GM18517 (cell line): Measurements from ENCODE around the gene TUBB3.
"Not testable (repeated sequence)": the region's sequence is repeated elsewhere in the genome, so short reads cannot be mapped to it uniquely, and the experiment has no call there.

Experiments
- ATAC-seq: cut with Tn5 transposase; IDR thresholded peaks from one replicate; pipeline ENCODE4 v1.9.1; 2021; ENCODE audit warnings: mild to moderate bottlenecking, moderate library complexity; ENCODE audit not compliant: unreplicated experiment

Gene TUBB3

DNA sequence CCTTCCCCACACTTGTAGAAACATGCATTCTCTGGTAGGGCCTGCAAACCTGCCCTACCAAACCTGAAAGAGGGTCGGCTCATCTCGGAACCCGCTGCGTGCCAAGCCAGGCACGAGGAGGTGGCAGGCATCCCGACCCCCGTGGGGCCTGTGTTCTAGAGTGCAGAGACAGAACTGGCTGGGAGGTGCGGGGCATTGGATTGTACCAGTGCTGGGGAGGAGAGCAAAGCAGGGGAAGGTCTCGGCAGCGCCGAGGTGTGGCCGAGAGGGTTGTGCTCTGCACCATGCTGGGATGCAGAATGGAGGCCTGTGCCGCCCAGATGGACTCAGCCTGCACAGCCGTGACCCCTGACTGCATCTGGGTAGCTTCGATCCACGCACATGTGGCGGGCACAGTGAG is 22.3 kb upstream of the TUBB3 start:
- no peak for ATAC-seq

DNA sequence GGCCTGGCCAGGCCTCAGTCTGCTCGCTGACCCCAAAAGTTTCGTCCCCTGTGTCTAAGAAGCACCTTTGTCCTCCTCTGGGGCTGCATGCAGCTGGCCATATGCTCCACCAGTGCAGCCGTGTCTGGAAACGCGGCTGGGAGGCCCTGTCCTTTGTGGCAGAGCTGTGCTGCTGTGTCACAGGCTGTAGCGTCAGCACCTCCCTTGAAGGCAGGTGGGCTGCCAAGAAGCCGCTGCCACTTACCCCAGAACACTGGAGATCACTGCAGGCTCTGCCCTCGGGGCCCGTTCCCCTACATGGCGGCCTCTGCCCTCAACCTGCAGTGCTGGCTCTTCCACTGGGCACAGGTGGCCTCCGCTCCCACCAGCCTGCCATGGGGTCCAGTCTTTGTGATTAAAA is 20.2 kb upstream of the TUBB3 start:
- ATAC-seq = no peak

DNA sequence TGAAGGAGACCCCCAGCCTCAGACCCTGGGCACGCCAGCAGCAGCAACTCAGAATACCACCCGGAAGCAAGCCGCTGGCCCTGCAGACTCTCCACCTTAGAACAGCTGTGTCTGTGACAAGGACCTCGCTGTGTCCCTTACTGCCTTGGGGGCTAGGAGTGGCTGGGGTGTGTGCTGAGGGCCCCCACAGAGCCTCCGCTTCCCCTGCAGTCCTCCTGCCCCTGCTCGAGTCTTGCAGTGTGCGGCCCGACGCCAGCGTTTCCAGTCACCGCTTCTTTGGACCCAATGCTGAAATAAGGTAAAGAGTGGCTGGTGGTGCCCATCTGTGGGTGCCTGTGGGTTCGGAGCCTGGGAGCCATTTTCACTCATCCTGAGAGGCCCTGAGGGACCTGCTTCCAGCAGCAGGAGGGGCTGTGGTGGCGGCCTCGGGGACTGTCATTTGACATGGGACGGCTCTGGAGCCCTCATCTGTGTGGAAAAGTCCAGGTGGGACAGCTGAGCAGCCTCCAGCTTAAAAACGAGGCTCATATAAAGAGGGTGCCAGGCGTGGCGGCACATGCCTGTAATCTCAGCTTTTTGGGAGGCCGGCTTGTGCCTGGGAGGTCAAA is 19.1 kb upstream of the TUBB3 start:
- no peak for ATAC-seq

DNA sequence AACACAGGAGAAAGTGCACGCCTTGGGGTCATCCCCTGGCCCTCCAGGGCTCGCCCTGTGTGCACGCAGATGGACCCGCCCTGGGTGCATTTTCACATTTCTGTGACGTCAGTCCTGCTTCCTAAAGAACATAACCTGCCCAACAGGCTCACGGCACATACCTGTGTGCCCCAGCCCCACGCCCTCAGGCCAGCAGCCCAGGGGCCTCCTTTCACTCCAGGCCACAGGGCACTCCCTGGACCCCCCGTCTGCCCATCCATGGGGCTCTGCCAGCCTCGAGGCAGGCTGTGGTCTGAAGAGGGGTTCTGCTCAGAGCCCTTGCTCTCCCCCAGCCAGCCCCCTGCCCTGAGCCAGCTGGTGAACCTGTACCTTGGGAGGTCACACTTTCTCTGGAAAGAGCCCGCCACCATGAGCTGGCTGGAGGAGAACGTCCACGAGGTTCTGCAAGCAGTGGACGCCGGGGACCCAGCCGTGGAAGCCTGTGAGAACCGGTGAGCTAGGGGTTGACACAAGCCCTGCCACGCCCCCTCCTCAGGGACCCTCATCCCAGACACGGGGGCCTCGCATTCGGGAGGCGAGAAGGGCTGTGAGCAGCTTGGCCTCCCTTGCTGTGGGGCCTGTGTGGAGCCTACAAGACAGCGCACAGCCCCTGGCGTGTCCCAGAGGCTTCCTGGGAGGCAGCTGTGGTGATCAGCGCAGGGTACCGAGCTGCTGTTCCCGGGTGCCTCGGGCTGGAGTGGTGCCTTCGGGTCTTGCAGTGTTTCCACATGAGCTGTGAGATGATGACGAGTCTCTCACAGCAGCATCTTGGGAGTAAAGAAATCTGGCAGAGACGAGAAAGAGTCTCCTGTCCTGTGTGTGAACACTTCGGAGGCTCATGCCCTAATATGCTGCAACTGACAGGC is 18.3 kb upstream of the TUBB3 start:
- no peak for ATAC-seq

DNA sequence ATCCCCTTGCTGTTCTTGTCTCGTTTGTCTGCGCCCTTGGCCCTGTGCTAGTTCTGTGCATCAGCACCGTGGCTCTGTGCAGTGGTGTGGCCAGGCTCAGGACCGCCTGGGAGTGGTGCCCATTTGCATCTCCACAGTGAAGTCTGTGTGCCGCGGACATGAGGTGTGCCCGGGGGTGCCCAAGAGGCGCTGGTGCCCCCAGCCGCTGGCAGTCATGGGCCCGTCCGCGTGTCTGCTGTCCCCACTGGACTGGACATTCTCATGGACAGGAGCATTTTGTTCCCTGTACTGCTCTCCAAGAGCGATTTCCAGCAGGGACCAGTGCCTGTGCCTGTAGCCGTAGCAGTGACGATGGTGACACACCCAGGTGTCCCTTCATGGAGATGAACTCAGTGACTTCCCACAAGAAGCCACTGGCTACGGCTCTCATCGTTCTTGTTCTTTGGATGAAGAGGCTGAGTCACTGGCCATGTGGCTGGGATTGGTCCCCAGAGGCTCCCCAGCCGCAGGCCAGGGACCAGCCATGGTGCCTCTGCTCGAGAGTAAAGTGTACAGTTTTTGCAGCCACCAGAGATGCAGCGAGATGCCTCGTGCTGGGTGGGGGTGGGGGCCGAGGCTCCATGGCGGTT is 17.5 kb upstream of the TUBB3 start:
- no peak for ATAC-seq

DNA sequence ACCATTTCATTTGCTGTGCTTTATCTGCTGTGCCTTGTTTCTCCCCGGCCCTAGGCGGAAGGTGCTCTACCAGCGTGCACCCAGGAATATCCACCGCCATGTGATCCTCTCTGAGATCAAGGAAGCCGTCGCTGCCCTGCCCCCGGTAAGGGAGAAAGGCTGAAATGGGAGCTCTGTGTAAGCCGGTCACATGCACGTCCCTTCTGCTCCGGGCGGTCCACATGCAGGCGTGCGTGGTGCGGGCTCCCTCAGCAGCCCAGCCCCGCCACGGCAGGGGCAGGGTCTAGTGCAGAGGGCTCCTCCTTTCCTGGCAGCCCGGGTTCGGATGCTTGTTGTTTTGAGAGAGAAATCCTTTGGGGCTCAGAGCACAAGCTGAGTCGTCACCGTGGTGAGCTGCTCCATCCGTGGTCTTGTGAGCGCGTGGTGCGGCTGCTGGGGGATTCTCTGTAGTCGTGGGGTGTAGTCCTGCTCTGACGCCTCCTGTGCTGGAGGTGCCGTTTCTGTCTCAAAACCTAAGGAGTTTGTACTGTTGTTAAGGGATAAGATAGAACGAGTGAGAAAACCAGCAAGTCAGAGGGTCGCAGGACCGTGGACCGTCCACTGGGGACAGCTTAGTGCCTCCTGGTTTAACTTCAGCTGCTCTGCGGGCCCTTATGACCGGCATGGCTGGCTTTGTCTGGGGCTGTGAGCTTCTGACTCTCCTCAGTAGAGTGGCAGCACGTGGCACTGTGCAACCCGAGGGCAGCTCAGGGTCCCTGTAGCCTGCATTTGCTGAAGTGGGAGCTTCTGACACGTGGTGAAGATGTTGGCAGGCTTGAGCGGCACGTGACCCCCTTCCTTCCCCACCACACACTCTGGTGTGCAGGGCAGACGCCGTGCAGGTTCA is 16.8 kb upstream of the TUBB3 start:
- no peak for ATAC-seq

DNA sequence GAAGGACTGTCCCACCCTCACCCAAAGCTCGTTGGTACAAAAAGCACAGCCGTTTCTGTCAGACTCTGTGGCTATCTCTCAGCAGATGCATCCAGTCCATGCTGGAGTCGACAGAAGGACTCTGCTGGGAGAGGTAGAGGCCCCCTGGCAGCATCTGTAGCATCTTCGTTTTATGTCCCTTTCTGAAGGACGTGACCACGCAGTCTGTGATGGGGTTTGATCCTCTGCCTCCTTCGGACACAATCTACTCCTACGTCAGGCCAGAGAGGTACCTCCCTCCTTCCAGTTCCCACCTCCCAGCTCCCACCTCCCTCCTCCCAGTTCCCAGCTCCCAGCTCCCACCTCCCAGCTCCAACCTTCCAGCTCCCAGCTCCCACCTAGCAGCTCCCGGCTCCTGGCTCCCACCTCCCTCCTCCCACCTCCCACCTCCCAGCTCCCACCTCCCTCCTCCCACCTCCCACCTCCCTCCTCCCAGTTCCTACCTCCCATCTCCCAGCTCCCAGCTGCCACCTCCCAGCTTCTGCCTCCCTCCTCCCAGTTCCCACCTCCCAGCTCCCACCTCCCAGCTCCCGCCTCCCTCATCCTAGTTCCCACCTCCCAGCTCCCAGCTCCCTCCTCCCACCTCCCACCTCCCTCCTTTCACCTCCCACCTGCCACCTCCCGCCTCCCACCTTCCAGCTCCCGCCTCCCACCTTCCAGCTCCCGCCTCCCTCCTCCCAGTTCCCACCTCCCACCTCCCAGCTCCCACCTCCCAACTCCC is 15.9 kb upstream of the TUBB3 start:
- ATAC-seq = no peak

DNA sequence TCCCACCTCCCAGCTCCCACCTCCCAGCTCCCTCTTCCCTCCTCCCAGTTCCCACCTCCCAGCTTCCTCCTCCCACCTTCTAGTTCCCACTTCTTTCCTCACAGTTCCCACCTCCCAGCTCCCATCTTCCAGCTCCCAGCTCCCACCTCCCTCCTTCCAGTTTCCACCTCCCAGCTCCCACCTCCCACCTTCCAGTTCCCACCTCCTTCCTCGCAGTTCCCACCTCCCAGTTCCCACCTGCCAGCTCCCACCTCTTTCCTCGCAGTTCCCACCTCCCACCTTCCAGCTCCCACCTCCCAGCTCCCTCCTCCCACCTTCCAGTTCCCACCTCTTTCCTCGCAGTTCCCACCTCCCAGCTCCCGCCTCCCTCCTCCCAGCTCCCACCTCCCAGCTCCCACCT is 14.9 kb upstream of the TUBB3 start:
- no peak for ATAC-seq

DNA sequence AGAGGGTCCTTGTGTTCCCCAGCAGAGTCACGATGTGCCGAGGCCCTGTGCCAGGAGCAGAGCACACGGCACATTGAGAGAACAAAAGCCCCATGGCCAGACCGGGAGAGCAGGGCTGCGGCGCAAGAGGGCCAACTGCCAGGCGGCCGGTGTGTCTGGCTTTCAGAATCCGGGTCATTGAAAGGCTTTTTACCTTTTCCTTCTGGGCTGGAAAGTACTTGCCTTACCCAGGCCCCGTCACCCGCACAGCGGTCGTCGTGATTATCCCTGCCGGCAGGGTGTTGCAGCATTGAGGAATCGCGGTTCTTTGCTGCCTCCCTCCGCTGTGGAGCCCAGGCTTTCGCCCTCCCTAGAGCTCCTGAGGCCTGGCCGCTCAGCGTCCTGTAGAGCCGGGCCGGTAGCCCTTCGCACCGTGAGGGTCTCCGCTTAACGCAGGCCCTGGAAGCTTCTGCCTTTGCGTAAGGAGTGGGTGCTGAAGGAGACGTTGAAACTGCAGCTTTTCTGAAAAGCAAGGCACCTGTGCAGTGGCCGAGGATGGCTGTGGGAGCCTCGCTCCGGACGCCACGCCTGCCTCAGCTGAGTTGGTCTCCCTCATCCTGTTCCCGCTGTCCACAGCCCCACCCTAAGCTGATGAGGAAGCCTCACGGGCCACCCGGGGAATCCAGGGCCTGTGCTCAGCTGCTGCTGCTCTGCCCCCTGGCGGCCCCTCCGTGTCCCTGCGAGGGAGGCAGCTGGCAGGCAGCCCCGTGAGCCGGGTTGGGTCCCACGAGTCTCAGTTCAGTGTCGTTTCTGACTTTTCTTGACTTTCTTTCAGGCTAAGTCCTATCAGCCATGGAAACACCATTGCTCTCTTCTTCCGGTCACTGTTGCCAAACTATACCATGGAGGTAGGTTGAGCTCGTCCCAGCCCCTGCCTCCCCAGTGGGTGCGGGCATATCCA is 13.1 kb upstream of the TUBB3 start:
- no peak for ATAC-seq

DNA sequence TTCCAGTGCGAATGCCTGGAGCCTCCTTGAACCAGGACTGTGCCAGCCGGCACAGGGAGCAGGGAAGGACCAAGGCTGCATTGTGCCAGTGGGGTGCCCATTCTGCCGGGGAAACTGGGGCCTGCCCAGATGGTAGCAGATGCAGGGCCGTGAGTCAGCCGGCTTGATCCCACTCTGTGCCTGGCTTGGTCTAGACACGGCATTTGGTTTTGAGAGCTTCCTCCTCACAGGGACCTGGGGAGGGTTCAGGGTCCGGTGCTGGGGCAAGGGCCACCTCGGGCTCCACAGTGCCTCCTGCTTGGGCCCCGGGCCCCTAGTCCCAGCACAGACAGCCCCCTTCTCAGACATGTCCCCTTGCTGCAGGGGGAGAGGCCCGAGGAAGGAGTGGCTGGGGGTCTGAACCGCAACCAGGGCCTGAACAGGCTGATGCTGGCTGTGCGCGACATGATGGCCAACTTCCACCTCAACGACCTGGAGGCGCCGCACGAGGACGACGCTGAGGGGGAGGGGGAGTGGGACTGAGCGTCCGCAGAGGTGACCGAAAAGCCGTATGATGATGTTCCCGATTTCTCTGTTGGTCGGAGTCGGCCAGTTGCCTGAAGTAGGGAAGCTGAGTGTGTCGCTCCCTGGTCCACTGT is 12.3 kb upstream of the TUBB3 start:
- ATAC-seq = no peak

DNA sequence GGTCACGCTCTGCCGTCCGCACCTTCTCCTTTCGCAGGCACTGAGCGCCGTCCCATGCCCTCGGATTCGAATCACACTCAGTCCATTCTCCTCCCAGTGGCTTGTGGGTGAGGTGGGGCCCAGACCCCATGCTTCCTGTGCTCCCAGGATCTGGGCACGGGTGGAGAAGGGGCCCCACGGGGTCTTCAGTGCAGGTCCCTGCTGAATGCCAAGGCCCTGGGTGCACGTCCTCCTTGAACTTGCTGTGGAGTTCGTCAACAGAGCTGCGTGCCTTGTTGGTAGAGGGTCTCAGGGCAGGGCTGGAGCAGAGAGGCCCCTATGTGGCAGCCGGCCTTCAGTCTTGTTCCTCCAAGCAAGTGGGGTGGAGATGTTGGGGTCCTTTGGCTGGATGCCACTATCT is 11.8 kb upstream of the TUBB3 start:
- no peak for ATAC-seq

DNA sequence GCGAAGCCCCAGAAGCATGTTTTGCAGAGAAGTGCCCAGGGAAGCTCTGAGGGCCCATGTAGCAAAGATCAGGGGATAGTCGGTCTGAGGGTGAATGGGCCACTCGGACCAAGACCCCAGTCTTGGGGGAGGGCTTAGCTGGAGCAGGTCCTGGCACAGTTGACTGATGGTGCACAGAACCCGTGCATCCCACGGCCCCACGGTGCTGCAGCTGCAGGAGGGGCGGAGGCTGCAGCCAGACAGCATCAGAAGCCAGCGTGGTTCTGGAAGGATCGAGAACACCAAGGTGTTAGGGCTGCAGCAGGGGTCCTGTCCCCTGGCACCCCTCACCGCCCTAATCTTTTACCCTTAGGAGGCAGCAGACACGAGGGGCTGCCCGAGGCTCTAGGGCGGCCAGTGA is 11.0 kb upstream of the TUBB3 start:
- no peak for ATAC-seq

DNA sequence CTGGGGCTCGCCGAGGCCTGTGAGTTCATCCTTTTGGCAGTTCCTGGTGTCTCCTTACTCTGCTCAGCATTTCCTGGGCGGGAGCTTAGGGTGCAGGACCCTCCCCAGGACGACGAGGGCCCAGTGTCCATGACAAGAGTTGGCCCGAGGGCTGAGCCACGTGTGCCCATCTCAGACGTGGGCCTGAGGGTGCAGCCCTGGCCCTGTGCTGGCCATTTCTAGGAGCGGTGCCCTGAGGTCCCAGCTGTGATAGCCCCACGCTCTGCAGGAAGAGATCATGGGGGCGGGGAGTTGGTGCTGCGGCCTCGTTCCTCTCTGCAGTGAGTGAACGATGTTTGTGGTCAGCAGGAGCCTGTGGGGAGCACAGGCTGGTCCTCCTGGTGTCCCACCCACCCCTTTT is 10.5 kb upstream of the TUBB3 start:
- no peak for ATAC-seq

DNA sequence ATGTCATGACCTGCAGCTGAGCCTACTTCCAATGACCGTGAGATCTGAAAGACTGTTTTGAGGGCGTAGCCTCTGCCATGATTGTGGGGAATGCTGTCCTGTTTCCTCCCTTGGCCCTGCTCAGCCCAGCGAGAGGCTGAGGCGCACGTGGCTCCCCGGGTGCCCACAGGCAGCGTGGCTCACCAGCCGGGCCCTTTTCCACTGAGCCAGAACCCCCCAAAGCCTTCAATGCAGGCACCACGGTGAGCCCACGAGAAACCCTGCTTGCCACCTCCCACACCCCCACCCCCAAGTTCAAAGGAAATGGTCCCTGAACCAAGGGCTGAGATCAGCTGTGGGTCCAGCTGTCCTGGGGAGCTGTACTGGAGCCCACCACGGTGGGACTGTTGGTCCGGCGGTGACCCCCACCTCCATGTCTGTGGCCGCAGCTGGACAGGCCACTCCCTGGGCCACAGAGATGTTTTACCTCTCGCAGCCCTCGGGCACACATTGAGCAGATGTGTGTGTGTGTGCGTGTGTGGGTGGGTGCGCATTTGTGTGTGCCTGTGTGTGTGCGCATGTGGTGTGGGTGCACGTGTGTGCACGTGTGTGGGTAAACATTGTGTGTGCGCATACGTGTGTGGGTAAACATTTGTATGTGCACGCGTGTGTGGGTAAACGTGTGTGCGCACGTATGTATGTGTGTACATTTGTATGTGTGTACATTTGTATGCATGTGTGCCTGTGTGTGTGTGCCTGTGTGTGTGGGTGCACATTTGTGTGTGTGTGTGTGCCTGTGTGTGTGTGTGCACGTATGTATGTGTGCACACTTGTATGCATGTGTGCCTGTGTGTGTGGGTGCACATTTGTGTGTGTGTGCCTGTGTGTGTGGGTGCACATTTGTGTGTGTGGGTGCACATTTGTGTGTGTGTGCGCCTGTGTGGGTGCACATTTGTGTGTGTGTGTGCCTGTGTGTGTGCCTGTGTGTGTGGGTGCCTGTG is 9.4 kb upstream of the TUBB3 start:
- ATAC-seq = no peak

DNA sequence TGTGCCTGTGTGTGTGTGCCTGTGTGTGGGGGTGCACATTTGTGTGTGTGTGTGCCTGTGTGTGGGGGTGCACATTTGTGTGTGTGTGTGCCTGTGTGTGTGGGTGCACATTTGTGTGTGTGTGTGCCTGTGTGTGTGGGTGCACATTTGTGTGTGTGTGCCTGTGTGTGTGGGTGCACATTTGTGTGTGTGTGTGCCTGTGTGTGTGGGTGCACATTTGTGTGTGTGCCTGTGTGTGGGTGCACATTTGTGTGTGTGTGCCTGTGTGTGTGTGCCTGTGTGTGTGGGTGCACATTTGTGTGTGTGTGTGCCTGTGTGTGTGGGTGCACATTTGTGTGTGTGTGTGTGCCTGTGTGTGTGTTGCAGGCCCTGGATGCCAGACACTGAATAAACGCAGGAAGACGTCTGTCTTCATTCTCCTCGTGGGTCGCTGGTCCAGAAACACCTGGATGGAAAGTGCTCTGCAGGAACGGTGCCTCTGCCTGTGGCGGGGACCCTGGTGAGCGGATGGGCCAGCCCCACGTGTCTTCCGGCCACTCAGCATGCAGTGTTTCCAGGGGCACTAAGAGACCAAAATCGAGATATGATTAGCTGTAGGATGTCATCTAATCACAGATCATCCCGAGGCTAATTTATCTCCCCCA is 8.4 kb upstream of the TUBB3 start:
- not testable (repeated sequence) for ATAC-seq

DNA sequence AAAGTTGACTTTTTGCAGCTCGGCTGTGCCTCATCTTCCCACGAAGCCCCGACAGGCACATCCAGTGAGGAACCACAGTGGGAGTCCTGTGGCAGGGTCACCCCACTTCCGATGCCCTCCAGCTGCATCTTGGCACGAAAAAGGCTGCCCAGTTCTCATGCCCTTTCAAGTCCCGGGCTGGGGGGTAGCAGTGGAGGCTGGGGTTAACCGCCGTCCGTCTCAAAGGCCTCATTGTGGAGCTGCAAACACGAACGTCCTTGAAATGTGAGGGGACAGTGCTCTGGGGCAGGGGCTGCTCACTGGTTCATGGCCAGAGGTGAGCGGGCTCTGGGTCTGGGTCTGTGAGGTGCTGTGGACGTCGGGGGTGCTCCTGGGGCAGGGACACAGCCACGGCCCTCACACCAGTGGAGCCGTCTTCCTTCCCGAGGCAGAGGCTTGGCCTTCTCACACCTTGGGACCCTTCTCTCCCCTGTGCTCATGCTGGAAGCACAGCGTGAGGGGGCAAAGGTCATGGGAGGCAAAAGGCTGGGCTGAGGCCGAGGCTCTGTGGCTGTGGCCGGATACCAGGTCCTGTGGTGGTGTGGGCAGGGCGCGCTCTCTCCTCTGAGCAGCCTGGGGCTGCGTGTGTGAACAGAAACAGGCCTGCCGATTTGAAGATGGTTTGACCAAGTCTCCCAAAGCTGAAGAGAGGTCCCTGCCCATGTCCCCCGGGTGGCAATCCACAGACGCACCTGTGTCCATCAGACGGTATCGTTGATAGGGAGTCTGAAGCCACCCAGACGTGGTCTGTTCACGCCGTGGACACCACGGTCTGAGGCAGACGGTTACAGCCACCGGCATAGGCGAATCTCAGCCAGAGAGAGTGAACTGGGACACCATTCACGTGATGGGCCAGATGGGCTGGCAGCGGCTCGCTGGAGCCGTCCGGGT is 7.6 kb upstream of the TUBB3 start:
- ATAC-seq = no peak
